Transverse colon (tissue), 4 donors: Measurements from ENCODE around the gene TROAP. TPM values are rescaled to one million over a fixed set of nuclear protein-coding genes. Genes with fewer than 3 reads are reported as not detected.

Experiments
- DNase-seq: peaks from one replicate; pipeline ENCODE4 v3.0.0-alpha.2; 2019
- H3K27ac ChIP-seq, 4 donors: fragments of 200-600 bp; sonication (generic); 2 replicates each; pipeline ENCODE4 v1.5.1; 2016 to 2018; ENCODE audit warnings: inconsistent platforms in 4 of 4
- H3K27me3 ChIP-seq: fragments of 200-600 bp; sonication (generic); 2 replicates; pipeline ENCODE4 v1.5.1; 2017; ENCODE audit warnings: inconsistent platforms
- H3K36me3 ChIP-seq, 4 donors: fragments of 200-600 bp; sonication (generic); 2 replicates each; pipeline ENCODE4 v1.5.1; 2017 to 2019; ENCODE audit warnings: inconsistent platforms in 4 of 4
- H3K4me1 ChIP-seq, 4 donors: fragments of 200-600 bp; sonication (generic); 2 replicates each; pipeline ENCODE4 v1.5.1; 2017 to 2020; ENCODE audit warnings: inconsistent platforms in 4 of 4
- H3K4me3 ChIP-seq, 4 donors: fragments of 200-600 bp; sonication (generic); 1 replicate in 1 of 4; 2 replicates in 3 of 4; pipeline versions ENCODE4 v1.5.1 to v1.6.1; 2017 to 2019; ENCODE audit warnings: inconsistent platforms in 4 of 4
- H3K9me3 ChIP-seq, 2 donors: fragments of 200-600 bp; sonication (generic); 2 replicates each; pipeline ENCODE4 v1.5.1; 2017 to 2019; ENCODE audit warnings: inconsistent platforms in 2 of 2
- CTCF ChIP-seq, 5 experiments: fragments of 200-600 bp in 3 of 5; fragments of 450-650 bp in 2 of 5; sonication (generic) in 3 of 5; IDR thresholded peaks; 1 replicate in 2 of 5; 2 replicates in 3 of 5; pipeline ENCODE4 v1.5.1; 2016 to 2017; ENCODE audit warnings: antibody characterized with exemption in 5 of 5, inconsistent platforms in 3 of 5, mild to moderate bottlenecking in 2 of 5, moderate library complexity in 1 of 5
- EP300 ChIP-seq: sonication (generic); formaldehyde crosslinking; IDR thresholded peaks from one replicate; pipeline ENCODE4 v1.6.1; 2017; ENCODE audit warnings: antibody characterized with exemption, low read depth
- POLR2A ChIP-seq: fragments of 450-650 bp; IDR thresholded peaks from one replicate; pipeline ENCODE4 v1.6.1; 2016; ENCODE audit warnings: antibody characterized with exemption, mild to moderate bottlenecking, moderate library complexity
- POLR2AphosphoS5 ChIP-seq, 3 donors: sonication (generic); formaldehyde crosslinking; IDR thresholded peaks; one replicate each; pipeline ENCODE4 v1.6.1; 2016; ENCODE audit warnings: antibody characterized with exemption in 3 of 3
- WGBS, 2 donors: methylation state at CpG; one replicate each; pipeline ENCODE4 v1.1.5; 2018; ENCODE audit warnings: low coverage in 1 of 2; 5-methylcytosine and 5-hydroxymethylcytosine counted together
- in situ Hi-C, 4 donors: fragments of 200-750 bp; cut with MboI; loops; one replicate each; pipeline versions ENCODE4 v1.15.0 to v1.15.1; 2017; ENCODE audit warnings: low sequenced_read_pairs in 3 of 4, low pct_ligation_motif_present in 1 of 4, low pct_unique_long_range_greater_than_20kb in 1 of 4
- intact Hi-C: fragments of 100-400 bp; cut with DNase I; formaldehyde crosslinking; loops from one replicate; pipeline ENCODE4 v1.15.1; 2023; ENCODE audit warnings: low total_unique reads
- total RNA-seq, 4 donors: library from RNA; depleted of rRNA; stranded (reverse); fragments of >200 nt; gene quantifications; one replicate each; pipeline ENCODE4 v1.1.0, GENCODE V29; 2016

Gene TROAP
- total RNA-seq, 4 donors from 2014 or later: 1.1 to 100 (median 2.7) TPM

- no peaks in the 10 kb centered on the region for H3K36me3 ChIP-seq
- peaks cover 38 to 62% (median 44%) of the 10 kb centered on the region in 4 donors for H3K4me1 ChIP-seq
- peak overlapping the region in 3 of 4 donors; percentile 25 to 52 (median 26) for H3K4me3 ChIP-seq
- peaks cover 85% of the 10 kb centered on the region for H3K27me3 ChIP-seq
- H3K9me3 ChIP-seq: no peaks in the 10 kb centered on the region
- in situ Hi-C loops (loop anchor here in 1 of 4 donors (10.0 kb wide), 1 partner anchor 167 kb away; no protein-coding TSS in a partner anchor), intact Hi-C loops (loop anchor here (5.0 kb wide), 1 partner anchor 170 kb away; no protein-coding TSS in a partner anchor)
- H3K27ac ChIP-seq: peak overlapping the region; percentile 24 to 44 (median 36)
- peak; percentile 91 for DNase-seq
- peak; percentile 62 to 89 (median 85) for TF ChIP-seq POLR2AphosphoS5 (IDR thresholded peaks at IDR 0.05)
- TF ChIP-seq POLR2A: peak; percentile 78
- TF ChIP-seq EP300: no peak
- peak; percentile 93 to 97 (median 97) for TF ChIP-seq CTCF (IDR thresholded peaks at IDR 0.05)
- 6% methylated on average over 35 of the region's 37 CpGs; no CpG with 5 or more reads in 1 of the 2 donors for WGBS, 2 donors
These were observed 24.5 kb downstream of the TROAP start for GRCh38 chr12:49347311-49348193.

- Histone ChIP-seq H3K9me3 (no peaks in the 10 kb centered on the region), H3K4me1 (peaks cover 29 to 51% (median 36%) of the 10 kb centered on the region in 4 donors), H3K27me3 (peaks cover 82% of the 10 kb centered on the region), H3K4me3 (peak overlapping the region in 1 of 4 donors; percentile 52), H3K27ac (no peak overlapping the region), H3K36me3 (no peaks in the 10 kb centered on the region)
- intact Hi-C loops: loop anchor here (5.0 kb wide), 1 partner anchor 169 kb away; no protein-coding TSS in a partner anchor
- no peak for DNase-seq
- no peak for TF ChIP-seq POLR2AphosphoS5 (IDR thresholded peaks at IDR 0.05)
- TF ChIP-seq POLR2A: no peak
- TF ChIP-seq EP300: no peak
- TF ChIP-seq CTCF (IDR thresholded peaks at IDR 0.05): no peak
- in situ Hi-C loops: loop anchor here in 1 of 4 donors (10.0 kb wide), 1 partner anchor 166 kb away; no protein-coding TSS in a partner anchor
- 91% methylated on average over 5 of the region's 5 CpGs; no CpG with 5 or more reads in 1 of the 2 donors for WGBS, 2 donors
These were observed 25.7 kb downstream of the TROAP start for GRCh38 chr12:49348781-49349180.

GRCh38 chr12:49349266-49349665, 26.2 kb downstream of the TROAP start:
- Histone ChIP-seq H3K9me3 (no peaks in the 10 kb centered on the region), H3K4me1 (peaks cover 29 to 47% (median 36%) of the 10 kb centered on the region in 4 donors), H3K27ac (no peak overlapping the region), H3K4me3 (no peak overlapping the region), H3K27me3 (peaks cover 77% of the 10 kb centered on the region), H3K36me3 (no peaks in the 10 kb centered on the region)
- TF ChIP-seq EP300 (no peak), POLR2AphosphoS5 (IDR thresholded peaks at IDR 0.05) (no peak), CTCF (IDR thresholded peaks at IDR 0.05) (no peak), POLR2A (no peak)
- 93% methylated on average over 11 of the region's 11 CpGs; no CpG with 5 or more reads in 1 of the 2 donors for WGBS, 2 donors
- in situ Hi-C loops (loop anchor here in 1 of 4 donors (10.0 kb wide), 1 partner anchor 166 kb away; no protein-coding TSS in a partner anchor), intact Hi-C loops (loop anchor here (5.0 kb wide), 1 partner anchor 168 kb away; no protein-coding TSS in a partner anchor)
- no peak for DNase-seq

- Histone ChIP-seq H3K4me3 (no peak overlapping the region), H3K27me3 (peaks cover 46% of the 10 kb centered on the region), H3K27ac (no peak overlapping the region), H3K4me1 (peaks cover 4 to 22% (median 12%) of the 10 kb centered on the region in 4 donors), H3K9me3 (no peaks in the 10 kb centered on the region), H3K36me3 (no peaks in the 10 kb centered on the region)
- in situ Hi-C loops: loop anchor here in 1 of 4 donors (5.0 kb wide), 1 partner anchor 165 kb away; no protein-coding TSS in a partner anchor
- no peak for TF ChIP-seq POLR2A
- TF ChIP-seq POLR2AphosphoS5 (IDR thresholded peaks at IDR 0.05): no peak
- no peak for TF ChIP-seq EP300
- TF ChIP-seq CTCF (IDR thresholded peaks at IDR 0.05): no peak
- 87 to 100% methylated on average over 1 to 2 of the region's 2 CpGs for WGBS, 2 donors
- intact Hi-C loops: no loop called here
- no peak for DNase-seq
These were observed 29.3 kb downstream of the TROAP start for GRCh38 chr12:49352351-49352750.
